Measurements from ENCODE around the gene ITPK1.
A peak's percentile ranks its signal among the peaks of the same experiment; 100 is the strongest.
"Not testable (repeated sequence)": the region's sequence is repeated elsewhere in the genome, so short reads cannot be mapped to it uniquely, and the experiment has no call there.

Gene ITPK1

DNA sequence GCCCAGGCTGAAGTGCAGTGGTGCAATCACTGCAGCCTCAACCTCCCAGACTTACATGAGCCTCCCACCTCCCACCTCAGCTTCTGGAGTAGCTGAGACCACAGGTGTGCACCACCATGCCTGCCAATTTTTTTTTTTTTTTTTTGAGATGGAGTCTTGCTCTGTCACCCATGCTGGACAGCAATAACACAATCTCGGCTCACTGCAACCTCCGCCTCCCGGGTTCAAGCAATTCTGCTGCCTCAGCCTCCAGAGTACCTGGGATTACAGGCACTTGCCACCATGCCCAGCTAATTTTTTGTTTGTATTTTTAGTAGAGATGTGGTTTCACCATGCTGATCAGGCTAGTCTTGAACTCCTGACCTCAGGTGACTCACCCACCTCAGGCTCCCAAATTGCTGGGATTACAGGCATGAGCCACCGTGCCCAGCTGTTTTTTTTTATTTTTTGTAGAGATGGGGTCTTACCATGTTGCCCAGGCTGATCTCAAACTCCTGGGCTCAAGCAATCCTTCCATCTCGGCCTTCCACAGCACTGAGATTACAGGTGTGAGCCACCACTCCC is 15.6 kb upstream of the ITPK1 start:
- not testable (repeated sequence) for DNase-seq (ENCODE audit: low read depth in 2 of 2)

GRCh38 chr14:93128725-93129459 is 13.2 kb upstream of the ITPK1 start:
- no peak for DNase-seq (ENCODE audit: low read depth in 2 of 2)

- DNase-seq (ENCODE audit: low read depth in 2 of 2) = no peak
Measured at GRCh38 chr14:93126111-93126510, 10.4 kb upstream of the ITPK1 start.

DNA sequence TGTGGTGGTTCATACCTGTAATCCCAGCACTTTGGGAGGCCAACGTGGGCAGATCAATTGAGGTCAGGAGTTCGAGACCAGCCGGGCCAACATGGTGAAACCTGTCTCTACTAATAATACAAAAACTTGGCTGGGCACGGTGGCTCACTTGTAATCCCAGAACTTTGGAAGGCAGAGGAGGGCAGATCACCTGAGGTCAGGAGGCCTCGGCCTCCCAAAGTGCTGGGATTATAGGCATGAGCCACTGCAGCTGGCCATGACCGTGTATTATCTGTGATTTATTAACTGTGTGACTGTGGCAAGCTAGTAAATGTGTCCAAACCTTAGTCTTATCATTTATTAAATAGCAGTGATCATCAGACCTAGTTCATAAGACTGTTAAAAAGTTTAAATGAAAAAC is 7.1 kb upstream of the ITPK1 start:
- no peak for DNase-seq (ENCODE audit: low read depth in 2 of 2)

DNA sequence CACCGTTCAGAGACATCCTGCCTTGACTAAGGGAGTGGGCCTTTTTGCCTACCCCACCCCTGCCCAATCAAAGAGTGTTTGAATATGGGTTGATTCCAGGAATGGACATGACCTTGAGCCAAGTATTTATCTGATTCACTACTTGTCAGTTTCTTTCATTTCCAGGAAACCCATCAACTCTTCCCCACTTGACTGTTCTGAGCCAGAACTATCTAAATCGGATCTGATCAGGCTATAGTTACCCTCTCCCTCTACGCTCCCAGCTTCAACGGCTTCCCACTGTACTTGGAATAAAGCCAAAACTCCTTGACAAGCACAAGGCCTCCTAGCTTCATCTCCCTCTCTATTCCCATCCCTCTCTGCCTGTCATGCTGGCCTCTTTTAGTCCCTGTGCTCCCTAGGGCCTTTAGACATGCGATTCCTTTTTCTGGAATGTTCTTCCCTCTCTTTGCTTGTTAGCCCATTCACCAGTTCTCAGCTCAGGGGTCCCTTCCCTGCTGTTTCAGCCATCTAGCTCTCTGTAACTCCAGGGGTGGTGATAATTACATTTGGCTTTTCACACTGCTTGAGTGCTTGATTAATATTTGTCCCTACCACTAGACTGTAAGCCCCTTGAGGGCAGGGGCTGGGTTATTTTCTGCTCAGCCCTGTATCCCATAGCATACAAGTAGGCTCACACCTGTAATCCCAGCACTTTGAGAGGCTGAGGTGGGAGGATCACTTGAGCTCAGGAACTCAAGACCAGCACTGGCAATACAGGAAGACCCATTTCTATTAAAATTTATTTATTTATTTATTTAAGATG is 5.5 kb upstream of the ITPK1 start:
- no peak for DNase-seq (ENCODE audit: low read depth in 2 of 2)

GRCh38 chr14:93120517-93120916 is 4.8 kb upstream of the ITPK1 start:
- no peak for DNase-seq (ENCODE audit: low read depth in 2 of 2)

- no peak for DNase-seq (ENCODE audit: low read depth in 2 of 2)
Measured at GRCh38 chr14:93116676-93117200, 1.0 kb upstream of the ITPK1 start.

- DNase-seq (ENCODE audit: low read depth in 2 of 2) = peak; percentile 63 to 82
Measured at GRCh38 chr14:93115069-93115820, 480 bp downstream of the ITPK1 start.

DNA sequence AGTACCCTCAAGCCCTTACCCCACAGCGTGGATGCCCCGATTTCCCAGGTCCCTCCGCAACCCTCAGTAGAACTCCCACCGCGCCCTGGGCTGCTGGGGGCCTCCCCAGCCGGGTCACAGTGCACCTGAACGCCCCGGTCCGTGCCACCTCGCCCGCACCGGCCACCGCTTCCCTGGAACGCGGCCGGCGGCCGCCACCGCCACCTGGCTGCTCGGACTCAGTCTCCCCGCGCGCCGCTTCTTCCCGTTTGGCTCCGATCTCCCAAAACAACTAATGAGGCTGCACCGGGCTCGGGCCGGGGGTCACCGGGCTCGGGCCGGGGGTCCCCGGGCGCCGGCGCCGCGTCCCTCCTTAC is 1.0 kb downstream of the ITPK1 start:
- no peak for DNase-seq (ENCODE audit: low read depth in 2 of 2)

- DNase-seq (ENCODE audit: low read depth in 2 of 2) = no peak
Measured at GRCh38 chr14:93114068-93114710, 1.5 kb downstream of the ITPK1 start.

GRCh38 chr14:93113678-93114067 is 2.1 kb downstream of the ITPK1 start:
- no peak for DNase-seq (ENCODE audit: low read depth in 2 of 2)

- DNase-seq (ENCODE audit: low read depth in 2 of 2) = peak; percentile 31 to 50
Measured at GRCh38 chr14:93112891-93113677, 2.6 kb downstream of the ITPK1 start.

DNA sequence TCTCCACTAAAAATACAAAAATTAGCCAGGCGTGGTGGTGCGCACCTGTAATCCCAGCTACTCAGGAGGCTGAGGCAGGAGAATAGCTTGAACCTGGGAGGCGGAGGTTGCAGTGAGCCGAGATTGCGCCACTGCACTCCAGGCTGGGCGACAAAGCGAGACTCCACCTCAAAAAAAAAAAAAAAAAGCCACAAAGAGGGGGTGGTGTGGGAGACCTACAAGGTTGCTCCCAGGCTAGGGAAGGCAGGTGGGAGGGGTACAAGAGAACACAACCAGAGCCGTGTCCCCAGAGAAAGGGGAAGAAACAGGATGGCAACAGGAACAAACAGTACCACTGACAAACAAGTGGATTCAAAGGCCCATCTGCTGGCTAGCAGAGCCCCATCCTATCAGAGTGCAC is 4.2 kb downstream of the ITPK1 start:
- DNase-seq (ENCODE audit: low read depth in 2 of 2) = not testable (repeated sequence)

DNA sequence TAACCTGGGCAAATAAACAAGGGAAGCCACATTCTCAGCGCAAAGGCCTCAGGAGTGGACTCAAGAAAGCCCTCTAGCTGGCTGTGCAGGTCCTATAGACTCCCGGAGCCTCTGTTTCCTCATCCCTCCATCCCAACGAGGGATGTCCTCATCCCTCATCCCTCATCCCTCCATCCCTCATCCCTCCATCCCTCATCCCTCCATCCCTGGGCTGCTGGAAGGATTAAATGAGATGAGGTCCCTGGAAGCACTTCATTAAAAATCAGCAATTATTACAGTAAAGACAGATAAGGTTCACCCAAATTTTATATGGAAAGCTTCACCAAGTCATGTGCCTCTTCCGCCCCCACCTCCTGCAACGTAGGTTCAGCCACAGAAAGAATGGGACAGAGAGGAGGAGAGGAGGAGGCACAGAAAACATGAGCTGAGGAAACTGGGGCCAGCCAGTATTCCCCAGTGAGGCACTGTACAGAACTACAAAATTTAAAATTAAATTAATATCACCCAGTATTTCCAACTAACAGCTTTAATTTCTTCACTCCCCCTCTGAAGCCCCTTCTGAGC is 4.8 kb downstream of the ITPK1 start:
- no peak for DNase-seq (ENCODE audit: low read depth in 2 of 2)

- DNase-seq (ENCODE audit: low read depth in 2 of 2) = no peak
Measured at GRCh38 chr14:93109572-93110481, 5.9 kb downstream of the ITPK1 start.

- no peak for DNase-seq (ENCODE audit: low read depth in 2 of 2)
Measured at GRCh38 chr14:93108105-93108504, 7.6 kb downstream of the ITPK1 start.

- DNase-seq (ENCODE audit: low read depth in 2 of 2) = no peak
Measured at GRCh38 chr14:93107453-93107852, 8.3 kb downstream of the ITPK1 start.

GRCh38 chr14:93106541-93107156 is 9.1 kb downstream of the ITPK1 start:
- DNase-seq (ENCODE audit: low read depth in 2 of 2) = no peak

- not testable (repeated sequence) for DNase-seq (ENCODE audit: low read depth in 2 of 2)
Measured at GRCh38 chr14:93105856-93106255, 9.9 kb downstream of the ITPK1 start.
